ENCODE measurements around the gene STXBP6.
"Not testable (repeated sequence)": the region's sequence is repeated elsewhere in the genome, so short reads cannot be mapped to it uniquely, and the experiment has no call there.

STXBP6 gene

GRCh38 chr14:24952851-24953666 is 96.9 kb downstream of the STXBP6 start:
- DNase-seq = no peak

GRCh38 chr14:24948261-24948847 is 101.6 kb downstream of the STXBP6 start:
- DNase-seq = no peak

- DNase-seq = no peak
Observed at GRCh38 chr14:24947131-24947530, 102.8 kb downstream of the STXBP6 start.

- DNase-seq = no peak
Observed at GRCh38 chr14:24944800-24945199, 105.1 kb downstream of the STXBP6 start.

- DNase-seq = no peak
Observed at GRCh38 chr14:24943024-24943423, 106.9 kb downstream of the STXBP6 start.

- DNase-seq = no peak
Observed at GRCh38 chr14:24941719-24942118, 108.2 kb downstream of the STXBP6 start.

GRCh38 chr14:24940213-24940783 is 109.6 kb downstream of the STXBP6 start:
- DNase-seq = no peak

GRCh38 chr14:24938593-24938992 is 111.4 kb downstream of the STXBP6 start:
- no peak for DNase-seq

- no peak for DNase-seq
Observed at GRCh38 chr14:24937300-24937699, 112.6 kb downstream of the STXBP6 start.

- DNase-seq = not testable (repeated sequence)
Observed at GRCh38 chr14:24936773-24937172, 113.2 kb downstream of the STXBP6 start.

GRCh38 chr14:24935796-24936195 is 114.2 kb downstream of the STXBP6 start:
- DNase-seq = no peak

GRCh38 chr14:24928386-24928900 is 121.5 kb downstream of the STXBP6 start:
- no peak for DNase-seq

- no peak for DNase-seq
Observed at GRCh38 chr14:24927809-24928208, 122.1 kb downstream of the STXBP6 start.

- no peak for DNase-seq
Observed at GRCh38 chr14:24925771-24926374, 124.1 kb downstream of the STXBP6 start.

- no peak for DNase-seq
Observed at GRCh38 chr14:24924544-24924943, 125.4 kb downstream of the STXBP6 start.

- DNase-seq = no peak
Observed at GRCh38 chr14:24921903-24922302, 128.0 kb downstream of the STXBP6 start.

GRCh38 chr14:24920265-24921075 is 129.5 kb downstream of the STXBP6 start:
- no peak for DNase-seq

- DNase-seq = no peak
Observed at GRCh38 chr14:24918822-24919221, 131.1 kb downstream of the STXBP6 start.

GRCh38 chr14:24915958-24916595 is 133.9 kb downstream of the STXBP6 start:
- DNase-seq = no peak

- no peak for DNase-seq
Observed at GRCh38 chr14:24915403-24915921, 134.5 kb downstream of the STXBP6 start.

- DNase-seq = no peak
Observed at GRCh38 chr14:24913746-24914145, 136.2 kb downstream of the STXBP6 start.

GRCh38 chr14:24913021-24913420 is 136.9 kb downstream of the STXBP6 start:
- no peak for DNase-seq
